ENCODE data around the gene JADE2.

DNA sequence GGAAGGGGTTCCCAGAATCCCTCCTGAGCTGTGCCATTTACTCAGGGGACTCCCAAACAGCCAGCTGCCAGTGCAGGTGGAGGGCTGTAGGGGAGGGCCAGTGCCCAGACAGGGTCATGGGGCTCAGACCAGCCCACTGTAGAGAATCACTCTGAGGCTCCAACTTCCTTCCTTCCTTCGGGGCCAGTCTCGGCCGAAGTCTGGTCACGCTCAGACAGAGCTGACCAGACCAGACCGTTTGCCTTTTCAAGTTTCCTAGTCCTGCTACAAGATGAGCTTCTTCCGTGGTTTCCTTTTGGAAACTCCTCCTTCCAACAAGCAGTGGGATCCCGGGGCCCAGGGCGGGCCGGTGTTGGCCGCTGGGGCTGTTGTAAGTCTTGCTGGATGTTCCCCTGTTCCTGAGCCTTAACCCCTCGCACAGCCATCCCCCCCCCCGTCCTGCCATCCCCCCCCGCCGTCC, 54.6 kb downstream of the JADE2 start:
- TF ChIP-seq CTCF (IDR thresholded peaks at IDR 0.05; ENCODE audit: low read depth, low read length, missing input control) (no peak), RAD21 (IDR thresholded peaks at IDR 0.05) (no peak), RXRA (IDR thresholded peaks at IDR 0.05) (no peak), FOXA2 (IDR thresholded peaks at IDR 0.05) (no peak)
- TF ChIP-seq, protein P1, sequence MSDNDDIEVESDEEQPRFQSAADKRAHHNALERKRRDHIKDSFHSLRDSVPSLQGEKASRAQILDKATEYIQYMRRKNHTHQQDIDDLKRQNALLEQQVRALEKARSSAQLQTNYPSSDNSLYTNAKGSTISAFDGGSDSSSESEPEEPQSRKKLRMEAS (IDR thresholded peaks at IDR 0.05), result no peak

Measured in liver (tissue), 3 donors.